OCI-LY3 (cell line): Measurements from ENCODE around the gene TMEM94.

Source experiments
- H2AFZ ChIP-seq: fragments of 200-600, 300-600 bp; shearing (Covaris generic); 2 replicates; pipeline ENCODE4 v1.6.0; 2014; ENCODE audit warnings: antibody characterized with exemption, low read depth, low read length
- H3K27ac ChIP-seq: fragments of 200-600, 300-600 bp; sonication (generic); 2 replicates; pipeline ENCODE4 v1.5.1; 2014; ENCODE audit warnings: mild to moderate bottlenecking, low read length, moderate library complexity, mixed read lengths
- H3K27me3 ChIP-seq: fragments of 200-600, 300-600 bp; sonication (generic); 2 replicates; pipeline ENCODE4 v1.6.1; 2014; ENCODE audit warnings: low read depth, low read length, mixed read lengths
- H3K36me3 ChIP-seq: fragments of 200-600, 300-600 bp; sonication (generic); replicated peaks from 2 replicates; pipeline ENCODE3; 2014; ENCODE audit warnings: low read depth, low read length, mixed read lengths
- H3K4me1 ChIP-seq: fragments of 300-600, 200-600 bp; sonication (generic); 2 replicates; pipeline ENCODE4 v1.6.1; 2014; ENCODE audit warnings: low read length, mixed read lengths
- H3K4me2 ChIP-seq: fragments of 200-600, 300-600 bp; sonication (generic); 2 replicates; pipeline ENCODE4 v1.6.1; 2014; ENCODE audit warnings: low read length, mixed read lengths
- H3K4me3 ChIP-seq: fragments of 300-600, 200-600 bp; sonication (generic); 2 replicates; pipeline ENCODE4 v1.5.1; 2014; ENCODE audit warnings: antibody characterized with exemption, mild to moderate bottlenecking, low read length, moderate library complexity
- H3K79me2 ChIP-seq: fragments of 300-600, 200-600 bp; shearing (Covaris generic); 2 replicates; pipeline ENCODE4 v1.6.1; 2014; ENCODE audit warnings: mild to moderate bottlenecking, low read length, mixed read lengths
- H3K9ac ChIP-seq: fragments of 300-600, 200-600 bp; shearing (Covaris generic); 2 replicates; pipeline ENCODE4 v1.6.0; 2014; ENCODE audit warnings: mild to moderate bottlenecking, low read length, moderate library complexity
- H3K9me3 ChIP-seq: fragments of 200-600, 300-600 bp; shearing (Covaris generic); 2 replicates; pipeline ENCODE4 v1.6.1; 2014; ENCODE audit warnings: low read length, mixed read lengths; ENCODE audit not compliant: insufficient read depth
- H4K20me1 ChIP-seq: fragments of 200-600, 300-600 bp; sonication (generic); 2 replicates; pipeline ENCODE4 v1.6.1; 2016; ENCODE audit warnings: low read length, mixed read lengths; ENCODE audit not compliant: insufficient read depth
- CTCF ChIP-seq: fragments of 200-600, 300-600 bp; sonication (generic); IDR thresholded peaks from 2 replicates; pipeline ENCODE4 v1.5.1; 2014; ENCODE audit warnings: antibody characterized with exemption, low read length, low read depth
- EZH2phosphoT487 ChIP-seq: fragments of 200-600 bp; shearing (Covaris generic); IDR thresholded peaks from 2 replicates; pipeline ENCODE4 v1.6.1; 2018; ENCODE audit warnings: antibody characterized with exemption, mixed run types, low read depth

The TMEM94 gene

GRCh38 chr17:75456417-75457046, at the start of gene TMEM94:
TMEM94 (plus strand) TSS chr17:75456635; CDS start chr17:75471906, 15,271 bp downstream.
- peak within 1 kb of the TSS; percentile 86 for H3K4me2 ChIP-seq
- H3K9ac ChIP-seq = peak within 1 kb of the TSS; percentile 88
- peaks cover 10% of the 10 kb centered on the region for H3K79me2 ChIP-seq
- TF ChIP-seq EZH2phosphoT487 = no peak
- peak within 1 kb of the TSS; percentile 9; the same call in 1 of the 2 replicates for H3K27ac ChIP-seq
- H3K9me3 ChIP-seq = no peaks in the 10 kb centered on the region
- peak within 1 kb of the TSS; percentile 79 for H3K4me3 ChIP-seq
- H3K27me3 ChIP-seq = no peaks in the 10 kb centered on the region
- H4K20me1 ChIP-seq = no peaks in the 10 kb centered on the region
- H3K4me1 ChIP-seq = peaks cover 19% of the 10 kb centered on the region
- H3K36me3 ChIP-seq = no peaks in the 10 kb centered on the region
- peak within 1 kb of the TSS; percentile 62 for H2AFZ ChIP-seq

GRCh38 chr17:75407655-75408352, 48.6 kb upstream of the TMEM94 start:
- no peak overlapping the region for H3K4me3 ChIP-seq
- H2AFZ ChIP-seq = no peak overlapping the region
- H3K4me2 ChIP-seq = no peak overlapping the region

GRCh38 chr17:75410141-75410540, 46.3 kb upstream of the TMEM94 start:
- Histone ChIP-seq H4K20me1 (no peaks in the 10 kb centered on the region), H3K4me2 (no peak overlapping the region), H3K9me3 (no peaks in the 10 kb centered on the region), H2AFZ (no peak overlapping the region), H3K4me3 (no peak overlapping the region), H3K36me3 (no peaks in the 10 kb centered on the region), H3K27ac (no peak overlapping the region), H3K4me1 (peaks cover 19% of the 10 kb centered on the region), H3K27me3 (peaks cover 10% of the 10 kb centered on the region; the same call in 1 of the 2 replicates), H3K79me2 (peaks cover 4% of the 10 kb centered on the region), H3K9ac (no peak overlapping the region)
- TF ChIP-seq EZH2phosphoT487 (no peak), CTCF (no peak)

More at GRCh38 chr17:75407655-75408352, 48.6 kb upstream of the TMEM94 start:
- peaks cover 11% of the 10 kb centered on the region for H4K20me1 ChIP-seq
- H3K36me3 ChIP-seq = peaks cover 3% of the 10 kb centered on the region
- peaks cover 20% of the 10 kb centered on the region for H3K4me1 ChIP-seq
- no peak overlapping the region for H3K27ac ChIP-seq
- peaks cover 28% of the 10 kb centered on the region for H3K79me2 ChIP-seq
- H3K27me3 ChIP-seq = no peaks in the 10 kb centered on the region
- no peak overlapping the region for H3K9ac ChIP-seq
- no peaks in the 10 kb centered on the region for H3K9me3 ChIP-seq
- TF ChIP-seq EZH2phosphoT487 (no peak), CTCF (peak; percentile 26; the same call in 1 of the 2 replicates)

- Histone ChIP-seq H3K27me3 (peaks cover 10% of the 10 kb centered on the region; the same call in 1 of the 2 replicates), H4K20me1 (no peaks in the 10 kb centered on the region), H3K9me3 (no peaks in the 10 kb centered on the region), H3K27ac (no peak overlapping the region), H2AFZ (no peak overlapping the region), H3K4me2 (no peak overlapping the region), H3K4me1 (peaks cover 18% of the 10 kb centered on the region), H3K4me3 (no peak overlapping the region), H3K79me2 (no peaks in the 10 kb centered on the region), H3K36me3 (no peaks in the 10 kb centered on the region), H3K9ac (no peak overlapping the region)
- no peak for TF ChIP-seq EZH2phosphoT487
- TF ChIP-seq CTCF = no peak
These were observed 44.9 kb upstream of the TMEM94 start for GRCh38 chr17:75411328-75412067.
